ENCODE data around the gene ENPP6. TPM values are rescaled to one million over a fixed set of nuclear protein-coding genes. Genes with fewer than 3 reads are reported as not detected.

The ENPP6 gene
- total RNA-seq, 2 donors from 2014 or later, result 0.07 to 0.47 TPM

GRCh38 chr4:184171011-184171410 is 46.7 kb downstream of the ENPP6 start:
- no peak overlapping the region for H3K27ac Mint-ChIP-seq
- DNase-seq (ENCODE audit: low spot score in 2 of 2) (no peak), ATAC-seq (no peak)

DNA sequence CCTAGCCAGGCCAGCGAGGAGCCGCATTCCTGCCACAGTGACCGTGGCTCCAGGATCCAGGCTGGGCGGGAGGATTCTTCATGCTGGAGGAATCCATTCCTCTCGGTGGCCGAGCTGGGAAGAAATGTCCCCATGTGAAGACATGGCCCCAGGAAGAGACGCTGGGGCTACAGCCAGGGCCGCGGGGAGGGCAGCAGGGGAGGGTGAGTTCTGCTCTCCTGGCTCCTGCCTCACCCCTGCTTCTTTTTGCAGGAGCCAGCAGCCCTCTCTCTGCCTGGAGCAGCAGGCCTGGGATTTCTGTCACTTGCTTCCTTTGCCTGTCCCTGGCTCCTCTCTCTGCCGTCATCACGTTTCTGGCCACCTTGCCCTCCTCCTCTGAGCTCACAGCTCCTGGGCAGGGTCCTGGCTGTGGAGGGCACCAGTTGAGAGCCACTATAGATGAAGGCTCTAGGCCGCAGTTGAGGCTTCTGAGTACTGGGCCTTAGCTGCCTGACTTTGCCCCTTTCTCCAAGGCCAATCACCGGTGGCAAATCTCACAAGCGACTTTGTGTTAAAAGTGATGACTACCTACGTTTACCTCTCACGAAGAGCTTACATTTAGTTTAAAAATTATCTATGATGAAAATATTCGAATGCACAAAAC is 48.3 kb downstream of the ENPP6 start:
- ATAC-seq (no peak), DNase-seq (ENCODE audit: low spot score in 2 of 2) (no peak)
- Mint-ChIP-seq H3K27ac (peak overlapping the region in 1 of 2 donors; percentile 44), H3K9me3 (no peaks in the 10 kb centered on the region), H3K36me3 (no peaks in the 10 kb centered on the region)

More at GRCh38 chr4:184171011-184171410, 46.7 kb downstream of the ENPP6 start:
- H3K9me3 Mint-ChIP-seq, result no peaks in the 10 kb centered on the region
- H3K36me3 Mint-ChIP-seq, result no peaks in the 10 kb centered on the region

- ATAC-seq (peak; percentile 94 to 98), DNase-seq (ENCODE audit: low spot score in 2 of 2) (peak; percentile 62 to 80)
- Mint-ChIP-seq H3K36me3 (no peaks in the 10 kb centered on the region), H3K9me3 (no peaks in the 10 kb centered on the region), H3K27ac (no peak overlapping the region)
Measured at GRCh38 chr4:184168406-184169019, 49.2 kb downstream of the ENPP6 start.

GRCh38 chr4:184167576-184167975 is 50.1 kb downstream of the ENPP6 start:
- ATAC-seq (no peak), DNase-seq (ENCODE audit: low spot score in 2 of 2) (no peak)
- Mint-ChIP-seq H3K36me3 (no peaks in the 10 kb centered on the region), H3K9me3 (no peaks in the 10 kb centered on the region), H3K27ac (no peak overlapping the region)

- H3K9me3 Mint-ChIP-seq, result no peaks in the 10 kb centered on the region
- no peaks in the 10 kb centered on the region for H3K36me3 Mint-ChIP-seq
- H3K27ac Mint-ChIP-seq, result no peak overlapping the region
- ATAC-seq (no peak), DNase-seq (ENCODE audit: low spot score in 2 of 2) (no peak)
Measured at GRCh38 chr4:184166736-184167135, 50.9 kb downstream of the ENPP6 start.

- Mint-ChIP-seq H3K9me3 (no peaks in the 10 kb centered on the region), H3K27ac (no peak overlapping the region), H3K36me3 (no peaks in the 10 kb centered on the region)
- ATAC-seq (no peak), DNase-seq (ENCODE audit: low spot score in 2 of 2) (no peak)
Measured at GRCh38 chr4:184165291-184165690, 52.4 kb downstream of the ENPP6 start.

DNA sequence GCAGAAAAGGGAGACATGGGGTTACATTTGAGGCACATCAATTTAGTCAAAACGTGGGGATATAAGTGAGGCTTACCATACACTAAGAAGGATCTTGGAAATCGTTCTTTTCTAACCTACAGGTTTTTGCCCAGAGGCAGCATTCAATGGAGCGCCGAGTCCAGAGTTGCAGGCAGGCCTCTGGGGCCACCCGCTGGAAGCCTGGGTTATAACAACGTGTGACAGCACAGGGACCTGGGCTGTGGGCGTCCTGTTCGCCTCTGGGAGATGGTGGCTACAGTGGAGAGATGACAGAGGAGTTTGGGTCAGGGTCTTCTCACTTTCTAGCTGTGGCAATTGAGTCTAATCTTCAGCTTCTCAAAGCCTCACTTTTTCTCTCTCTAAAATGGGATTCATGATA is 53.9 kb downstream of the ENPP6 start:
- ATAC-seq (peak in 1 of 2 donors; percentile 72), DNase-seq (ENCODE audit: low spot score in 2 of 2) (peak in 1 of 2 donors; percentile 31)
- Mint-ChIP-seq H3K27ac (no peak overlapping the region), H3K36me3 (no peaks in the 10 kb centered on the region), H3K9me3 (no peaks in the 10 kb centered on the region)

DNA sequence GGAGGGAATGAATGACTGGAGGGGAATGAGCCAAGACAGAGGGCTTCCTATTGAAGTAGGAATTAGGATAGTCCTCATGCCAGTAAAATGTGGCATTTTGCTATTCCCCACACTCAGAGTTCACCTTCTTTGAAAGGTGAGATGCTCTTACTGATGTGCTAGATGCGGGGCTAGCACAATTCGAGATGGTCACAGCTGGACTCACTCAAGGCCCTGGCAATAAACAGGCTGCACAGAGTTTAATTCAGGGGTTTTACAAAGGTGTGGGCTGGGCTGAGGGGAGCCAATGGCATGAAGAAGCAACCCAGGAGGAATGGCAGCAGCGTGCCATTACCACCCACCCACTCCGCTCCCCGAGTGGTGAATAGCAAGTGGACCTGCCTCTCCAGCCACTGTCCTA is 55.1 kb downstream of the ENPP6 start:
- ATAC-seq (no peak), DNase-seq (ENCODE audit: low spot score in 2 of 2) (no peak)
- Mint-ChIP-seq H3K9me3 (no peaks in the 10 kb centered on the region), H3K27ac (no peak overlapping the region), H3K36me3 (no peaks in the 10 kb centered on the region)

DNA sequence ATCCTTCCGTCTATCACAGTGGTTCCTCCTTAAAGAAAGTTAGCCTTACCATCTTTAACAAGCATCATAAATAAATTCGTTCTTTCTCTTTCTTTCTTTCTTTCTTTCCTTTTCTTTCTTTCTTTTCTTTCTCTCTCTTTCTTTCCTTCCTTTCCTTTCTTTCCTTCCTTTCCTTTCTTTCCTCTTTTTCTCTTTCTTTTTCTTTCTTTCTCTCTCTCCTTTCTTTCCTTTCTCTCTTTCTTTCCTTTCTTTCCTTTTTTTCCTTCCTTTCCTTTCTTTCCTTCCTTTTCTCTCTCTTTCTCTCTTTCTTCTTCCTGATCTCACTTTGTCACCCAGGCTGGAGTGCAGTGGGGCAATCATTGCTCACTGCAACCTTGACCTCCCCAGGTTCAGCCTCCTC is 60.4 kb downstream of the ENPP6 start:
- H3K27ac Mint-ChIP-seq, result peak overlapping the region in 1 of 2 donors; percentile 16
- no peaks in the 10 kb centered on the region for H3K36me3 Mint-ChIP-seq
- no peak for DNase-seq (ENCODE audit: low spot score in 2 of 2)
- no peak for ATAC-seq
- H3K9me3 Mint-ChIP-seq, result no peaks in the 10 kb centered on the region

DNA sequence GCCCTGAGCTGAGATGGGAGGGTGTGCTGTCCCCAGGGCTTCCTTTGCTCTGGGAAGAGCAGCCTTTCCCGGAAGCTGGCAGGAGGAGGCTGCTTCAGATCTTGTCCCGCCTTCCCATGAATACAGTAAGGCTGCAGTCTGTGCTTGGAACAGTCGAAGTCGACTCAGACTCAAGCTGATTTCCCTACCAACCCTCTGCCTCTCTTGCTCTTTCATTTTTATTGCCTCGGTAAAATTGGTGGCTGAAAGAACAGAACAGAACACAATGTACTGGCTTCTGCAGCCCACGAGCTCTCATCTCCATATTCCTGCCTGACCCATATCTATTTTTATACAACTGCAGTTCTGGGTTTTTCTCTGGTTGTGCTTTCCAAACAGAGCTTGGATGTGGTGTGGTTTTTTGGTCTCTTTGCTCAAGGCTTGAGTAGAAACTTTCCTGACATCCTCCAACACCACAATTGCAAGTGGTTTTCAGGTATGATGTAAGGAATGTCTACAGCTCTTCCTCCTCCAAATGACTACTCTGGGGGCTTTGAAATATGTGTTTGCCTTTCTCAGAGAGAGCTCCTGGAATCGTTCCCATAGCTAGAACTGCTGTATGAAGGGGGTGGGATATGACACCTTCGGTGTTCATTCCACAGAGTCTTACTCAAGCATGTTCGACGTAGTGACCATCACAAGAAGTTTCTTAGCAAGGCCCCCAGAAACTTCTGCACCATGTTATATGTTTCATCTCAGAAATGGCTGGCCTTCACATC is 61.3 kb downstream of the ENPP6 start:
- no peaks in the 10 kb centered on the region for H3K9me3 Mint-ChIP-seq
- no peaks in the 10 kb centered on the region for H3K36me3 Mint-ChIP-seq
- no peak overlapping the region for H3K27ac Mint-ChIP-seq
- no peak for ATAC-seq
- no peak for DNase-seq (ENCODE audit: low spot score in 2 of 2)

DNA sequence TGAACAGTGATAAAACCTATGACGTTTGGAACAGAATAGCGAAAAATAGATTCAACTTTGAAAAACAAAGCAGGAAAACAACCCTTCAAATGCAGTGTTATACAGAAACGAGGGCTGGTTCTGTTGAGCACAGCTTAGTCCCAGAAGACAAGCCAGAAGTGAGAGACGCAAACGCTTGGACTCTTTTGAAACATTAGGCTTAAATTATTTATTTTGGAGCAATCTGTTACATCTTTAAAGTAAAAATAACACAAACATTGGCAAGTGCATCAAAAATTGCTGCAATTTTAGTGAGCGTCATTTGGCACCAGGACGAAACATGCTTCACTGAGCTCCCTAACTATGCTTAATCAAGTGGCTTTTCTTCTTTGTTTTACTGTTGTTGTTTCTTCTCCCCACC is 63.5 kb downstream of the ENPP6 start:
- DNase-seq (ENCODE audit: low spot score in 2 of 2) (no peak), ATAC-seq (no peak)
- Mint-ChIP-seq H3K27ac (no peak overlapping the region), H3K36me3 (no peaks in the 10 kb centered on the region), H3K9me3 (no peaks in the 10 kb centered on the region)

GRCh38 chr4:184153781-184154180 is 63.9 kb downstream of the ENPP6 start:
- ATAC-seq, result no peak
- Mint-ChIP-seq H3K36me3 (no peaks in the 10 kb centered on the region), H3K27ac (no peak overlapping the region), H3K9me3 (no peaks in the 10 kb centered on the region)
- no peak for DNase-seq (ENCODE audit: low spot score in 2 of 2)

- no peak overlapping the region for H3K27ac Mint-ChIP-seq
- ATAC-seq, result no peak
- no peak for DNase-seq (ENCODE audit: low spot score in 2 of 2)
- H3K9me3 Mint-ChIP-seq, result no peaks in the 10 kb centered on the region
- H3K36me3 Mint-ChIP-seq, result no peaks in the 10 kb centered on the region
Measured at GRCh38 chr4:184151988-184152485, 65.6 kb downstream of the ENPP6 start.

GRCh38 chr4:184150102-184150839 is 67.4 kb downstream of the ENPP6 start:
- H3K36me3 Mint-ChIP-seq, result no peaks in the 10 kb centered on the region
- no peak for DNase-seq (ENCODE audit: low spot score in 2 of 2)
- H3K27ac Mint-ChIP-seq, result no peak overlapping the region
- no peaks in the 10 kb centered on the region for H3K9me3 Mint-ChIP-seq
- no peak for ATAC-seq

DNA sequence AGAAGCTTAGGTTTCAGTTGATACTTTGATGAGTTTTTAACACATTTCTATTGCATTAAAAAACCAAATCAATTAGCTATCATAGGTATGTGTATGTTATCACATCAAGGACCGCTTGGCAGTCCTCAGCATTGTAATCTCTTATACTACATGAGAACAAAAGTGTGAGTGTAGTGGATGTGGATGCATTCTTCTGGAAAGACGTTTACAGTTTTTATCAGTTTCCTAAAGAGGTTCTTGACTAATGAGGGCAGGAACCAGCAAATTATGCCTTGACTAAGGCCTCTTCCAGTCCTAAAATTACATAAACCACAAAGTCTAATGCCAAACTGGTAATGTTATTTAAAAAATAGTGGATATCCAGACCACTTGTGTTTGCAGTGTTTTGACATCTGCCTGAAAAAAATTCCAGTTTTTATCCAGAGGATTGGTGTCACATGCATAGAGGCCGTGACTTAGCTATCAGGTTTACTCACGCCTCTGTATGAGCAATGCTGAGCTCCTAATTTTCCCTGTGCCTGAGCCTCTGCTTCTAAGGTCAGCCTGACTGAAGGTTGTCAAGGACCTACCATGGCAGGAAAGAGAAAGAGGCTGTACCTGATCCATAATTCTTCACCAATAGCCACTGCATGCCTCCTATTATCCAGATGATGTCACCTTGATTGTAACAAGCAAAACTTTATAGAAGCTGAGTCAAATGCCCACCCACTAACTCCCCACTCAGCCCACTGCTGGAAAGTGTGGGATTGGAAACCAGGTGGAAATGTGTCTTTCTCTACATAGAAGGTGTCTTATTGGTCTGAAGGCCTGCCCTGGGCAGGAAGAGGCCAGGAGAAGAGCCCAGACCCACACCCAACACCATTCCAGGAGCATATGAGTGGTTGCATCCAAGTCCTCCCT is 68.7 kb downstream of the ENPP6 start:
- no peak overlapping the region for H3K27ac Mint-ChIP-seq
- DNase-seq (ENCODE audit: low spot score in 2 of 2) (no peak), ATAC-seq (no peak)
- no peaks in the 10 kb centered on the region for H3K9me3 Mint-ChIP-seq
- H3K36me3 Mint-ChIP-seq, result no peaks in the 10 kb centered on the region
